Uterus (tissue), 4 donors: Measurements from ENCODE around the gene JUP. TPM values are rescaled to one million over a fixed set of nuclear protein-coding genes. Genes with fewer than 3 reads are reported as not detected.

Source experiments
- DNase-seq, 2 donors: peaks; one replicate each; pipeline ENCODE4 v3.0.0-alpha.2; 2019 to 2020
- H3K27ac ChIP-seq, 2 donors: fragments of 200-600 bp; sonication (generic); 1 replicate in 1 of 2; 2 replicates in 1 of 2; pipeline ENCODE4 v1.5.1; 2016 to 2018
- H3K27me3 ChIP-seq, 2 donors: fragments of 200-600 bp; sonication (generic); one replicate each; pipeline ENCODE4 v1.5.1; 2018 to 2019; ENCODE audit warnings: control low read depth in 1 of 2
- H3K36me3 ChIP-seq, 2 donors: fragments of 200-600 bp; sonication (generic); one replicate each; pipeline ENCODE4 v1.5.1; 2019; ENCODE audit warnings: control low read depth in 1 of 2
- H3K4me1 ChIP-seq, 2 donors: fragments of 200-600 bp; sonication (generic); one replicate each; pipeline ENCODE4 v1.5.1; 2018 to 2019; ENCODE audit warnings: control low read depth in 1 of 2
- H3K4me3 ChIP-seq, 2 donors: fragments of 200-600 bp; sonication (generic); 1 replicate in 1 of 2; 2 replicates in 1 of 2; pipeline ENCODE4 v1.5.1; 2018 to 2019; ENCODE audit warnings: mild to moderate bottlenecking in 1 of 2
- H3K9me3 ChIP-seq, 2 donors: fragments of 200-600 bp; sonication (generic); one replicate each; pipeline ENCODE4 v1.5.1; 2019; ENCODE audit warnings: control low read depth in 1 of 2
- POLR2A ChIP-seq, 2 donors: fragments of 450-650 bp; IDR thresholded peaks; one replicate each; pipeline ENCODE4 v1.6.1; 2016; ENCODE audit warnings: antibody characterized with exemption in 2 of 2, mild to moderate bottlenecking in 1 of 2, moderate library complexity in 1 of 2
- intact Hi-C: fragments of 100-400 bp; cut with DNase I; formaldehyde crosslinking; loops from one replicate; pipeline ENCODE4 v1.15.1; 2023; ENCODE audit warnings: low total_unique reads
- total RNA-seq, 4 donors: library from RNA; depleted of rRNA in 3 of 4; stranded (reverse); fragments of >200 nt in 3 of 4; gene quantifications; one replicate each; pipeline versions ENCODE4 v1.1.0 to v1.2.4, GENCODE V29; 2014 to 2023
- TF ChIP-seq, protein P1 (sequence below), 4 experiments: fragments of 200-600 bp in 2 of 4; fragments of 450-650 bp in 2 of 4; sonication (generic) in 2 of 4; IDR thresholded peaks; one replicate each; pipeline ENCODE4 v1.5.1; 2016 to 2019; ENCODE audit warnings: antibody characterized with exemption in 4 of 4, mild to moderate bottlenecking in 2 of 4, moderate library complexity in 1 of 4
- donor health status: DM: yes; HTN: yes; CAD: no.

The JUP gene
- total RNA-seq, 4 donors from 2014 or later = 49.1 to 110 (median 70.0) TPM

DNA sequence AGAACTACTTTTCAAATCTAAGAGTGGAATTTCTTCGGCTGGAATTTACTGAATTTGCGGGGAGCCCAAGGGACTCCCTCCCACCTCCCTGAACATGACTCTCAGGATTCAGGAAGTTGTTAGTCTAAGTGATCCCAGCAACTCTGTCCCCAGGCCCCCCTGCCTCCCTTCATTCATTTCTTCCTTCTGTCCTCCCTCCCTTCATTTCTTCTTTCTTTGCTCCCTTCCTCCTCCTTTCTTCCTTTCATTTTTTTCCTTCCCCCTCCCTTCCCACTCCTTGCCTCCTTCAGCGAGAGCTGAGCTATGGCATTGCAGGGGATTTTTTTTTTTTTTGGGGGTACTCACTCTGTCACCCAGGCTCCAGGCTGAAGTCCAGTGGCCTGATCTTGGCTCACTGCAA is 10.9 kb upstream of the JUP start:
- TF ChIP-seq, protein P1, sequence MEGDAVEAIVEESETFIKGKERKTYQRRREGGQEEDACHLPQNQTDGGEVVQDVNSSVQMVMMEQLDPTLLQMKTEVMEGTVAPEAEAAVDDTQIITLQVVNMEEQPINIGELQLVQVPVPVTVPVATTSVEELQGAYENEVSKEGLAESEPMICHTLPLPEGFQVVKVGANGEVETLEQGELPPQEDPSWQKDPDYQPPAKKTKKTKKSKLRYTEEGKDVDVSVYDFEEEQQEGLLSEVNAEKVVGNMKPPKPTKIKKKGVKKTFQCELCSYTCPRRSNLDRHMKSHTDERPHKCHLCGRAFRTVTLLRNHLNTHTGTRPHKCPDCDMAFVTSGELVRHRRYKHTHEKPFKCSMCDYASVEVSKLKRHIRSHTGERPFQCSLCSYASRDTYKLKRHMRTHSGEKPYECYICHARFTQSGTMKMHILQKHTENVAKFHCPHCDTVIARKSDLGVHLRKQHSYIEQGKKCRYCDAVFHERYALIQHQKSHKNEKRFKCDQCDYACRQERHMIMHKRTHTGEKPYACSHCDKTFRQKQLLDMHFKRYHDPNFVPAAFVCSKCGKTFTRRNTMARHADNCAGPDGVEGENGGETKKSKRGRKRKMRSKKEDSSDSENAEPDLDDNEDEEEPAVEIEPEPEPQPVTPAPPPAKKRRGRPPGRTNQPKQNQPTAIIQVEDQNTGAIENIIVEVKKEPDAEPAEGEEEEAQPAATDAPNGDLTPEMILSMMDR (IDR thresholded peaks at IDR 0.05) = no peak
- TF ChIP-seq POLR2A (IDR thresholded peaks at IDR 0.05) = no peak
- no peaks in the 10 kb centered on the region for H3K36me3 ChIP-seq
- H3K4me3 ChIP-seq = no peak overlapping the region
- no peak overlapping the region for H3K27ac ChIP-seq
- no peaks in the 10 kb centered on the region for H3K27me3 ChIP-seq
- H3K4me1 ChIP-seq = peaks cover 0 to 9% of the 10 kb centered on the region in 2 donors
- intact Hi-C loops = no loop called here
- DNase-seq = no peak
- no peaks in the 10 kb centered on the region for H3K9me3 ChIP-seq

DNA sequence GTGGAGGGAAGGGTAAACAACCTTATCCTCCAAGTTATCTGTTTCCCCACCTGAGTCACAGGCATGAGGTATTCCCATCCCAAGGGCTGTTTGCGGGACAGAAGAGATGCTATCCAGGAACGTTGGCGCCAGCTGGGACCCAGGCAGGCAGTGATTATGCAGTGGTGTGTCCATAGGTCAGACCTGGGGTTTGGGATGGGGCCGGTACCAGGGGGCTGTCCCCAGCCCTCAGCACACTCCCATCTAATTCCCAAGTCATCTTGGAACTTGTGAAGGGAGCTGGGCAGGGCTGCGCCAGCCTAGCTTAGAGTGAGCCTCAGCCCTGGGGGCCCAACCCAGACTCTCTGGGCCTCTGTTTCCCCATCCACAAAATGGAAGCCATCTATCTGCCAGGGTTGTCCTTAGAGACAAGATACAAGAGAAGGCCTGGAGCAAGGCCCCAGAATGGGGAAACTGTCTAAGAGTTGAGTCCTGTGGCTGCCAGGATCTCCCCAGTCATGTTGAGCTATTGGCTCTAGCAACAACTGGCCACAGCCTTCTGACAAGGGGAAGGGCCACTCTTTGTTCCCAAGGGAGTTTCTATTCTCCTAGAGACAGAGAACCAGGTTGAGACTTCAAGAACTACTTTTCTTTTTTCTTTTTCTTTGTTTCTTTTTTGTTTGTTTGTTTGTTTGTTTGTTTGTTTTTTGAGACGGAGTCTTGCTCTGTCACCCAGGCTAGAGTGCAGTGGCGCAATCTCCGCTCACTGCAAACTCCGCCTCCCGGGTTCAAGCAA is 9.8 kb upstream of the JUP start:
- DNase-seq = no peak
- intact Hi-C loops = no loop called here
- Histone ChIP-seq H3K9me3 (no peaks in the 10 kb centered on the region), H3K4me1 (peaks cover 0 to 7% of the 10 kb centered on the region in 2 donors), H3K4me3 (no peak overlapping the region), H3K36me3 (no peaks in the 10 kb centered on the region), H3K27me3 (no peaks in the 10 kb centered on the region), H3K27ac (no peak overlapping the region)
- no peak for TF ChIP-seq POLR2A (IDR thresholded peaks at IDR 0.05)
- TF ChIP-seq, protein P1 (IDR thresholded peaks at IDR 0.05) = no peak

DNA sequence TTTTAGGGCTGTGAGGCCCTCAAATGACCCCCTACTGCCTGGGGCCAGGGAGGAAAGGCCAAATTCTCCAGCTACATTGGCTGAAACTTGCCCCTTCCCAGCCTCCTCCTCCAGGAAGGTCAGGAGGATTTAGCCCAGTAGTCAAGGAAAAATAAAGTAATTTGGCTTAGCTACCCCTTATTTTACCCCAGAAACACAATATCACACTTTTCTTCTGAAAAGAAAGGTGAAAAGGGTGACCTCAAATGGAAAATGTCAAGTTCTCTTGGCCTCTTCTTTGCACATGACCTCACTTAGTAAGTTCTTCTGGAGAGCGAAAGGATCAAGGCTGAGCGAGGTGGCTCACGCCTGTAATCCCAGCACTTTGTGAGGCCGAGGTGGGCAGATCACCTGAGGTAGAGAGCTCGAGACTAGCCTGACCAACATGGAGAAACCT is 8.0 kb upstream of the JUP start:
- no peaks in the 10 kb centered on the region for H3K9me3 ChIP-seq
- H3K27ac ChIP-seq = peak overlapping the region; percentile 87 to 89
- H3K36me3 ChIP-seq = no peaks in the 10 kb centered on the region
- H3K4me3 ChIP-seq = no peak overlapping the region
- H3K4me1 ChIP-seq = no peaks in the 10 kb centered on the region
- intact Hi-C loops = no loop called here
- H3K27me3 ChIP-seq = no peaks in the 10 kb centered on the region
- no peak for DNase-seq
- TF ChIP-seq POLR2A (IDR thresholded peaks at IDR 0.05) = no peak
- TF ChIP-seq, protein P1 (IDR thresholded peaks at IDR 0.05) = no peak

DNA sequence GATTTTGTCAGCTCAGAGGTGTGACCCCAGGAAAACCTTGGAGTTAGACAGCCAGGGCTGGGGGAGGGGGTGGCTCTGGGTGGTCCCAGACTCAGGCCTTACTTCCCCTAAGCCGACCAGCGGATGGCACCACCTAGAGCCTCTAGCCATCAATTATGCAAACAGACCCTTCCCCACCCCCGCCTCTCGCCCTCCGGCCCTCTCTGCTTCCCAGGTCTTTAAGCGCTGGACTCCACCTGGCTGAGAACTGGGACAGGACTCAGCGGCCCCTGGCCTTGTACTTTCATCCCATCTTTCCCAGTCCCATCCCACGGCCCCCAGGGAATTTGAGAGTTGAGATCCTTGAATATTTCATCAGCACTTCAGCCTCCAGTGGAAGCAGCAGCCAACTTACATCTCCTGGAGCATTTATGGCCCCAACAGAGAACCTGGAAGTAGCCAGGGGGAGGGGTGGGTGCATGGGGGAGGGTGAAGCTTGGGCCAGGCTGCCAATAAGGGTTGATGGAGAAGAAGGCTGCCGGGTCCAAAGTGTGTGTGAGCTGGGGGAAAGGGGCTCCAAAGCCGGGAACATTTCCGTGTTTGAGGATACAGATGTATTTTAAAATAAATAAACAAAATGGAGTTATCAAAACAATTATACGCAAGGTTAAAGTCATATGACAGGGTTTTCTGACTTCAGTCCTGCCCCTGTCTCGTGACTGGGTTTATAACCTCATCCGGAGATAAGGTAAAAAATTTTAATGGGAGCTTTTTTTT is 7.5 kb upstream of the JUP start:
- DNase-seq = peak; percentile 64
- Histone ChIP-seq H3K9me3 (no peaks in the 10 kb centered on the region), H3K4me3 (no peak overlapping the region), H3K4me1 (no peaks in the 10 kb centered on the region), H3K27me3 (no peaks in the 10 kb centered on the region), H3K36me3 (no peaks in the 10 kb centered on the region), H3K27ac (peak overlapping the region; percentile 87 to 89)
- TF ChIP-seq POLR2A (IDR thresholded peaks at IDR 0.05) = no peak
- TF ChIP-seq, protein P1 (IDR thresholded peaks at IDR 0.05) = no peak
- intact Hi-C loops = no loop called here
